Measurements from ENCODE around the gene TTC34.

- TF ChIP-seq SMARCB1 (IDR thresholded peaks at IDR 0.05; ENCODE audit: insufficient read length, low read depth) = no peak
- no peak for TF ChIP-seq ZC3H11A (IDR thresholded peaks at IDR 0.05; ENCODE audit: low read depth, low read length)
- no peak for TF ChIP-seq ZNF140 (CRISPR knock-in tag; IDR thresholded peaks at IDR 0.05)
Measured at GRCh38 chr1:2799811-2800663, 1.5 kb downstream of the TTC34 start.
